Esophagus (tissue), 2 donors: ENCODE data around the gene NRXN3. TPM values are rescaled to one million over a fixed set of nuclear protein-coding genes. Genes with fewer than 3 reads are reported as not detected.

Experiments used
- H3K27ac ChIP-seq, 2 donors: one replicate each; pipeline ENCODE4 v1.5.1; 2013; ENCODE audit warnings: low read depth in 2 of 2, mild to moderate bottlenecking in 2 of 2, inconsistent platforms in 1 of 2, low read length in 1 of 2, moderate library complexity in 1 of 2
- H3K27me3 ChIP-seq, 2 donors: one replicate each; pipeline ENCODE4 v1.6.1; 2013; ENCODE audit warnings: low read length in 2 of 2, control low read depth in 1 of 2, mild to moderate bottlenecking in 1 of 2; ENCODE audit not compliant: insufficient read depth in 2 of 2, control insufficient read depth in 1 of 2
- H3K36me3 ChIP-seq, 2 donors: one replicate each; pipeline ENCODE4 v1.6.1; 2013; ENCODE audit warnings: low read length in 1 of 2; ENCODE audit not compliant: control insufficient read depth in 2 of 2, insufficient read depth in 2 of 2
- H3K4me1 ChIP-seq, 2 donors: one replicate each; pipeline ENCODE4 v1.6.1; 2013; ENCODE audit warnings: low read length in 1 of 2; ENCODE audit not compliant: control insufficient read depth in 2 of 2, insufficient read depth in 2 of 2
- H3K4me3 ChIP-seq, 2 donors: one replicate each; pipeline ENCODE4 v1.5.1; 2013; ENCODE audit warnings: low read length in 2 of 2, mild to moderate bottlenecking in 2 of 2, low read depth in 1 of 2, moderate library complexity in 1 of 2
- H3K9me3 ChIP-seq, 2 donors: one replicate each; pipeline ENCODE4 v1.6.1; 2013; ENCODE audit warnings: mild to moderate bottlenecking in 2 of 2, low read depth in 1 of 2, low read length in 1 of 2, moderate library complexity in 1 of 2; ENCODE audit not compliant: control insufficient read depth in 2 of 2, insufficient read depth in 1 of 2
- WGBS, 2 donors: extraction: QIAGEN DNeasy Blood & Tissue Kit; methylation state at CpG; one replicate each; pipeline ENCODE4 v1.1.7; 2013; 5-methylcytosine and 5-hydroxymethylcytosine counted together
- polyA plus RNA-seq, 2 donors: library from polyadenylated mRNA; stranded (reverse); fragments of 200-250 nt; gene quantifications; one replicate each; pipeline ENCODE4 v1.2.3, GENCODE V29; 2013
- donor health status: healthy with polysubstance abuse.
- donor health status: Bipolar disorder and iron deficiency.

The NRXN3 gene
- polyA plus RNA-seq, 2 donors, result 1.7 to 2.2 TPM

GRCh38 chr14:78592616-78593219, 422.5 kb downstream of the NRXN3 start:
- Histone ChIP-seq H3K36me3 (no peaks in the 10 kb centered on the region), H3K4me3 (no peak overlapping the region), H3K27ac (no peak overlapping the region), H3K27me3 (no peaks in the 10 kb centered on the region), H3K4me1 (no peaks in the 10 kb centered on the region), H3K9me3 (no peaks in the 10 kb centered on the region)
- 78 to 87% methylated on average over 13 of the region's 13 CpGs for WGBS, 2 donors

GRCh38 chr14:78593949-78594348, 423.8 kb downstream of the NRXN3 start:
- Histone ChIP-seq H3K4me1 (no peaks in the 10 kb centered on the region), H3K9me3 (no peaks in the 10 kb centered on the region), H3K36me3 (no peaks in the 10 kb centered on the region), H3K27me3 (no peaks in the 10 kb centered on the region), H3K27ac (no peak overlapping the region), H3K4me3 (no peak overlapping the region)
- 87 to 91% methylated on average over 11 of the region's 11 CpGs for WGBS, 2 donors

- no peaks in the 10 kb centered on the region for H3K36me3 ChIP-seq
- no peaks in the 10 kb centered on the region for H3K4me1 ChIP-seq
- H3K27ac ChIP-seq, result no peak overlapping the region
- whole genome bisulfite sequencing, 2 donors, result 47 to 48% methylated on average over 7 of the region's 7 CpGs
- H3K4me3 ChIP-seq, result no peak overlapping the region
- no peaks in the 10 kb centered on the region for H3K9me3 ChIP-seq
- H3K27me3 ChIP-seq, result no peaks in the 10 kb centered on the region
These were observed 425.6 kb downstream of the NRXN3 start for GRCh38 chr14:78595797-78596196.

GRCh38 chr14:78598046-78598920, 428.1 kb downstream of the NRXN3 start:
- 49 to 54% methylated on average over 13 of the region's 13 CpGs for WGBS, 2 donors
- Histone ChIP-seq H3K4me3 (no peak overlapping the region), H3K9me3 (peaks cover 0 to 3% of the 10 kb centered on the region in 2 donors), H3K36me3 (no peaks in the 10 kb centered on the region), H3K27ac (no peak overlapping the region), H3K4me1 (no peaks in the 10 kb centered on the region), H3K27me3 (no peaks in the 10 kb centered on the region)

GRCh38 chr14:78605025-78605762, 435.0 kb downstream of the NRXN3 start:
- WGBS, 2 donors, result 64% methylated on average over 4 of the region's 4 CpGs
- Histone ChIP-seq H3K36me3 (no peaks in the 10 kb centered on the region), H3K9me3 (peaks cover 0 to 3% of the 10 kb centered on the region in 2 donors), H3K4me1 (no peaks in the 10 kb centered on the region), H3K27ac (no peak overlapping the region), H3K27me3 (no peaks in the 10 kb centered on the region), H3K4me3 (no peak overlapping the region)

- Histone ChIP-seq H3K27me3 (no peaks in the 10 kb centered on the region), H3K9me3 (peaks cover 0 to 3% of the 10 kb centered on the region in 2 donors), H3K4me1 (no peaks in the 10 kb centered on the region), H3K4me3 (no peak overlapping the region), H3K27ac (no peak overlapping the region), H3K36me3 (no peaks in the 10 kb centered on the region)
- 54 to 58% methylated on average over 1 of the region's 1 CpG for WGBS, 2 donors
These were observed 435.8 kb downstream of the NRXN3 start for GRCh38 chr14:78605897-78606500.

- H3K9me3 ChIP-seq, result no peaks in the 10 kb centered on the region
- H3K36me3 ChIP-seq, result no peaks in the 10 kb centered on the region
- no peaks in the 10 kb centered on the region for H3K27me3 ChIP-seq
- no peak overlapping the region for H3K27ac ChIP-seq
- no peak overlapping the region for H3K4me3 ChIP-seq
- WGBS, 2 donors, result 55 to 63% methylated on average over 4 of the region's 4 CpGs
- H3K4me1 ChIP-seq, result no peaks in the 10 kb centered on the region
These were observed 439.0 kb downstream of the NRXN3 start for GRCh38 chr14:78608998-78609787.

- no peaks in the 10 kb centered on the region for H3K36me3 ChIP-seq
- no peak overlapping the region for H3K27ac ChIP-seq
- H3K9me3 ChIP-seq, result no peaks in the 10 kb centered on the region
- no peak overlapping the region for H3K4me3 ChIP-seq
- no peaks in the 10 kb centered on the region for H3K27me3 ChIP-seq
- no peaks in the 10 kb centered on the region for H3K4me1 ChIP-seq
- WGBS, 2 donors, result 71 to 78% methylated on average over 4 of the region's 4 CpGs
These were observed 440.8 kb downstream of the NRXN3 start for GRCh38 chr14:78610994-78611393.
